Stimulated activated CD8-positive, alpha-beta memory T cell treated with anti-CD3 and anti-CD28 coated beads, Interleukin-2, amount 100 ng/mL, for 1 hour (primary cell): ENCODE results near the gene UBALD2.
"Not testable (repeated sequence)": the region's sequence is repeated elsewhere in the genome, so short reads cannot be mapped to it uniquely, and the experiment has no call there.

Experiments used
- DNase-seq, 2 donors: peaks; one replicate each; pipeline ENCODE4 v3.0.0-alpha.2; 2020; ENCODE audit warnings: low read depth in 2 of 2

UBALD2 gene

GRCh38 chr17:76264755-76265623 lies at the start of gene UBALD2:
TSS of gene UBALD2 (plus strand) at chr17:76265348. CDS start at chr17:76265506, 158 bp downstream.
- DNase-seq: peak; percentile 98

- DNase-seq: no peak
These were observed 48.1 kb upstream of the UBALD2 start for GRCh38 chr17:76217081-76217480.

- DNase-seq: no peak
These were observed 45.3 kb upstream of the UBALD2 start for GRCh38 chr17:76219670-76220383.

- no peak for DNase-seq
These were observed 41.3 kb upstream of the UBALD2 start for GRCh38 chr17:76223802-76224201.

- not testable (repeated sequence) for DNase-seq
These were observed 39.6 kb upstream of the UBALD2 start for GRCh38 chr17:76225373-76226086.

GRCh38 chr17:76226749-76227148 lies 38.4 kb upstream of the UBALD2 start:
- not testable (repeated sequence) for DNase-seq

DNA sequence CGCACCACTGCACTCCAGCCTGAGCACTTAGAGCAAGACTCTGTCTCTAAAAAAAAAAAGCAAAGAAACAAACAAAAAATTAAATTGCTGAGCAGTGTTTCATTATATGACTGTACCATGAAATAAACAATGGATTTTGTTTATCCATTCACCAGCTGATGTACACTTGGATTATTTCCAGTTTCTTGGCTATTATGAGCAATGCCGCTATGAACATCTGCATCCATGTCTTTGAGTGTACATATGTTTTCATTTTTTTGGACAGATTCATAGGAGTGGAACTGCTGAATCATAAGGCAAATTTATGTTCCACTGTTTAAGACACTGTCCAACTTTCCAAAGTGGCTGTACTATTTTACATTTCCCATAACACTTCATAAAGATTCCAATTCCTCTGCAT lies 32.8 kb upstream of the UBALD2 start:
- no peak for DNase-seq

GRCh38 chr17:76233588-76234353 lies 31.4 kb upstream of the UBALD2 start:
- DNase-seq: no peak

DNA sequence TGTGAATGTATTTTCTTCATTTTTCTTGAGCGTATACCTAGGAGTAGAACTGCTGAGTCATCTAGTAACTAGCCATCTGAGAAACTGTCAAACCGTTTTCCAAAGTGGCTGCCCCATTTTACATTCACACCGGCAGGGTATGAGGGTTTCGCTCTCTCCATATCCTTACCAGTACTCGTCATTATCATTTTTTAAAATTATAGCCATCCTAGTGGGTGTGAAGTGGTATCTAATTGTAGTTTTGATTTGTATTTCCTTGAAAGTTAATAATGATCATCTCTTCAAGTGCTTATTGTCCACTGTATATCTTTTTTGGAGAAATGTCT lies 30.8 kb upstream of the UBALD2 start:
- no peak for DNase-seq

DNA sequence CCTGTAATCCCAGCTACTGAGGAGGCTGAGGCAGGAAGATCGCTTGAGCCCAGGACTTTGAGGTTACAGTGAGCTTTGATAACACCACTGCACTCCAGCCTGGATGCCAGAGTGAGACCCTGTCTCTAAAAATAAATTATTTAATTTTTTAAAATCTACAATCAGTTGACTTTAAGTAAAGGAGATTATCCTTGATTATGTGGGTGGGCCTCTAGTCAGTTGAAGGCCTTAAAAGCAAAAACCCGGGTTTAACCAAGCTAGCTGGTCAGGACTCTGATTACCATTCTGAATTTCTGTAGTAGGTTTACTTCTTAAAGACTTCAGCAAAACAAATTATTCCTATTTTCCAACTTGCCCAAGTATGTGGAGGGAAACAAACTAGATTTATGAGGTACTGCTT lies 29.3 kb upstream of the UBALD2 start:
- DNase-seq: no peak

- no peak for DNase-seq
These were observed 28.5 kb upstream of the UBALD2 start for GRCh38 chr17:76236603-76237002.

GRCh38 chr17:76237859-76238313 lies 27.3 kb upstream of the UBALD2 start:
- DNase-seq: no peak

DNA sequence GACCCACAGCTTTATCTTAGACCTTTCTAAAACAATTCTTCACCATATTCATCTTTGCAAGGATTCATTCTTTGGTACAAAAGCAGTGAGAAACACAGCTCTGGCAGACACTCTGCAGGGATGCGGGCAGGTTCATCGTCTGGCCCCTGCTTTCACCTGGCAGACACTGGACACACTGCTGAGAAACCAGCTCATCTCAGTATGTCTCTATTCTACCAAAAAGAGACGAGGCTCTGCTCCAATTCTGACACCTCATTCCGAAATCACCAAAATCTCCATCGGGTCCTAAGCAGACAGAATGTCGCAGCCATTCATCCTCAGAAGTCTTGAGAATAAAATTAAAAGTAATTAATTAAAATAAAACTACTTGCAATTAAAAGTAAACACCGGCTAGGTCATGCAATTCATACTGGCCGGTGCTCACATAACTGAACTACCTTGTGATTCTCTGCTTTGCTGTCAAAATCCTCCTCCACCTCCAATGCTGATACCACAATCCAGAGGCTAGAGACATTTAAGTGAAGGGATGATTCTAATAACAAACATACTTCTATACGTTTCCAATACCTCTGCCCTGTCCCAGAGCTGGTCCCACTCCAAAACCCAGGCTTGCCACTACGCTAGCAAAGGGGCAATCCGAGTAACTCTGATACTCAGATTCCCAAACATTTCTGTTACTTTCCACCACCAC lies 26.2 kb upstream of the UBALD2 start:
- DNase-seq: no peak

DNA sequence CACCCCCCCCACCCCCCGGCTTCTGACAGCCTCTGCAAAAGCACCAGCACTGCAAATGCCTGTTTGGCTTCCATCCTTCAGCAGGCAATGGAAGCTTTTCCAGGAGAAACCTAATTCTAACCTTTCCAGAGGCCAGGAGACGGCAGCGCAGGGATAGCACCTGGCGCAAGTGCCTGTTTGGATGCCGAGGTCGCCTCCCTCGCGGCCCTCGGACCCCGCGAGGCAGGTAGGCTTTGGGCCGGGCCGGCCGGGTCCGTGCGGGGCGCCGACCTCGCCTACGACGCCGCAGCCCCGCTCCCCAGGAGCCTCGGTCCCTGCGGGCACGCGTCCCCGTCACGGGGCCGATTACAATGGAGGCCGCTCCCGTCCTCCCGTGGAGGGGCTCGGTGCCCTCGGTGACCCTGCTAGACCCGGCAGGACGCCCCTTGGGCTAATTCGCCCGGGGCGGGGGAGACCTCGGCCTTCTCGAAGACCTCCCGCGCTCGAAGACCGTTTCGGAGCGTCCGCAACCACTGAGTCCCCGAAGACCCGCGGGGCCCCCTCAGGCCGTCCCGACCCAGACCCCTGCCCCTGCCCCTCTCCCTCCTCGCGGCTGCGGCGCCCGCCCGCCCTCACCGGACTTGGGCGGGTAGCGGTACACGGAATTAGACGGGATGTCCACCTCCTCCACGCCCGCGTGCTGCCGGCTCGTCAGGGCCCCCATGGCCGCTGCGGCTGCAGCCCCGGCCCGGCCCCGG lies 25.4 kb upstream of the UBALD2 start:
- no peak for DNase-seq

GRCh38 chr17:76240461-76241203 lies 24.5 kb upstream of the UBALD2 start, which contains the start of gene RNF157:
TSS of gene RNF157 (minus strand) at chr17:76240493. CDS start at chr17:76240240, 253 bp downstream.
- DNase-seq: peak in 1 of 2 donors; percentile 50

GRCh38 chr17:76241204-76241538 lies 24.0 kb upstream of the UBALD2 start:
- DNase-seq: no peak

DNA sequence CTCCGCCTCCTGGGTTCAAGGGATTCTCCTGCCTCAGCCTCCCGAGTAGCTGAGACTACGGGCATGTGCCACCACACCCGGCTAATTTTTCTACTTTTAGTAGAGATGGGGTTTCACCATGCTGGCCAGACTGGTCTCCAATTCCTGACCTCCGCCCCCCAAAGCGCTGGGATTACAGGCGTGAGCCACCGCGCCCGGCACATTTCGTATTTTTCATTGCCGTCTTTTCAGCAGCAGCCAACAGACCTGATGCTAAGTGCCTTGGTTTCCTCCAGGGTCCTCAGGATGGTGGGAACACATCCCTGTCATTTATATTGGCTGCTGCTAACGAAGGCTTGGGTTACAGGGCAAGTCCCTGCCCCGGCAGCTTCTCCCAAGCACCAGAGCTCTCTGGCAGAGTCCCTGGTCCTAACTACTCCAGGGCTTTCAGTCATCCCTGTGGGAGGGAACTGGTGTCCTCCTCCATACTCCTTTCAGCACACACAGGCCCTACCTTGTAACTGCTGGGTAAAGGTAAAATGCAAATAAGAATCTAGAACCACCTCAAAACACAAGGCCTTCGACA lies 23.4 kb upstream of the UBALD2 start:
- DNase-seq: no peak

DNA sequence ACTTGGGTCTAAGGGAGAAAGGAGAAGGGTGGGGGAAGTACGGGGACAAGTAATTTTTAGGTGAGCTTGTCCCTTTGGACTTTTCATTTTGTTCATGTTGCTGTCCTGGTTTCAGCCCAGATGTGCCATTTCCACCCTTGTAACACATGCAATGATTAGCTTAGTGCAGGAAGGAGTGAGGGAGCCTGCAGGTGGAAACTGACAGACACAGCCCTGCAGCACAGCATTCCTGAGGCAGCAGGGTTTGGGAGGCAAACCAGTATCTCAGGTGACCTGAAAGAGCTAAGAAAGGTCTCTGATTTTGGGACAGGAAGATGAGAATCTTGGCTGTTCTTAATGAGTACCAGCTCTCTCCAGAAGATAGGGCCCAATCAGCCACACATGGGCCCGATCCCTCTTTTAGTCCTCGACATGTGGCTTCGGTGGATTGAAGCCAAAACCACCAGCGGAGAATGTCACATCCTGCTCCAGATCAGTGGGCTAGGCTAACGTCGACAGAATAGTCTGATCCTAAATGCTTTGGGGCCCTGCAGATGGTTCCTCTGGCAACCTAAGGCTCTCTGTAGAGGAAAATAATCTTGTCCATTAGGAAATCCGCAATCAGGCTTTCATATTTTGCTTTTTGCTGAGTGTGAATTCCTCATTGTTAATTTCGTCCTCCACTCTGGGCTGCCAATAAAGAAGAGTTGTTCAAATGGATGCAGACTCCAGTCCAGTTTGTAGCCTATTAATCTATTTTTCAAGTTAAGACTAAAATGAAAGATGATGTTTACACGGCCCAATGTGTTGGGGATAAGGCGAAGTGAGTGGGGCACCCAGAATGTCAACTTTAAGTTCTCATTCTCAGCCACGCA lies 21.1 kb upstream of the UBALD2 start:
- DNase-seq: no peak
